GM23338 (cell line): Measurements from ENCODE around the gene AGAP1. TPM values are rescaled to one million over a fixed set of nuclear protein-coding genes. Genes with fewer than 3 reads are reported as not detected.

Experiments used
- ATAC-seq: fragments of 200-7000 bp; cut with Tn5 transposase; 3 replicates; pipeline ENCODE4 v1.9.1; 2020
- DNase-seq: peaks from one replicate; pipeline ENCODE4 v3.0.0-alpha.2; 2015; ENCODE audit warnings: low spot score
- H2AFZ ChIP-seq: fragments of 200-600 bp; sonication (generic); 2 replicates; pipeline ENCODE4 v1.8.0; 2016; ENCODE audit warnings: antibody characterized with exemption, mild to moderate bottlenecking, moderate library complexity
- H3F3A ChIP-seq: fragments of 200-600 bp; sonication (generic); replicated peaks from 2 replicates; pipeline ENCODE4 v1.8.0; 2017; ENCODE audit warnings: antibody characterized with exemption, mixed run types, low read depth
- H3K27ac ChIP-seq: fragments of 200-600 bp; sonication (generic); 2 replicates; pipeline ENCODE4 v1.6.1; 2016; ENCODE audit warnings: low read depth
- H3K27me3 ChIP-seq: fragments of 200-600 bp; sonication (generic); 2 replicates; pipeline ENCODE4 v1.8.0; 2016; ENCODE audit warnings: mild to moderate bottlenecking, mixed run types, moderate library complexity; ENCODE audit not compliant: insufficient read depth
- H3K36me3 ChIP-seq: fragments of 200-600 bp; sonication (generic); 2 replicates; pipeline ENCODE4 v1.8.0; 2016; ENCODE audit warnings: mild to moderate bottlenecking; ENCODE audit not compliant: insufficient read depth
- H3K4me1 ChIP-seq: fragments of 200-600 bp; sonication (generic); 2 replicates; pipeline ENCODE4 v1.8.0; 2016; ENCODE audit warnings: mild to moderate bottlenecking, moderate library complexity; ENCODE audit not compliant: insufficient read depth
- H3K4me2 ChIP-seq: fragments of 200-600 bp; sonication (generic); 2 replicates; pipeline ENCODE4 v1.7.1; 2017; ENCODE audit warnings: mixed run types
- H3K4me3 ChIP-seq: fragments of 200-600 bp; sonication (generic); 2 replicates; pipeline ENCODE4 v1.6.1; 2016; ENCODE audit warnings: mixed run types
- H3K79me2 ChIP-seq: fragments of 200-600 bp; sonication (generic); replicated peaks from 2 replicates; pipeline ENCODE4 v1.8.0; 2017; ENCODE audit warnings: mild to moderate bottlenecking; ENCODE audit not compliant: insufficient read depth
- H3K9me2 ChIP-seq: fragments of 200-600 bp; sonication (generic); 2 replicates; pipeline ENCODE4 v1.8.0; 2017; ENCODE audit not compliant: insufficient read depth
- H4K20me1 ChIP-seq: fragments of 200-600 bp; sonication (generic); replicated peaks from 2 replicates; pipeline ENCODE4 v1.8.0; 2017; ENCODE audit warnings: mild to moderate bottlenecking; ENCODE audit not compliant: insufficient read depth
- H3K27ac Mint-ChIP-seq: 2 replicates; pipeline ENCODE4 v1.8.0; 2020; ENCODE audit warnings: inconsistent platforms, mild to moderate bottlenecking, moderate library complexity, mixed read lengths
- H3K27me3 Mint-ChIP-seq: 3 replicates; pipeline ENCODE4 v1.8.0; 2022; ENCODE audit warnings: low read depth, mild to moderate bottlenecking, moderate library complexity, mixed read lengths, inconsistent platforms; ENCODE audit not compliant: insufficient read depth, poor library complexity
- H3K36me3 Mint-ChIP-seq: 3 replicates; pipeline ENCODE4 v1.8.0; 2021; ENCODE audit warnings: low read depth, mild to moderate bottlenecking, inconsistent platforms, moderate library complexity, mixed read lengths
- H3K4me1 Mint-ChIP-seq: 3 replicates; pipeline ENCODE4 v1.8.0; 2020; ENCODE audit warnings: mild to moderate bottlenecking, inconsistent platforms, mixed read lengths
- H3K4me3 Mint-ChIP-seq: 3 replicates; pipeline ENCODE4 v1.8.0; 2021; ENCODE audit warnings: moderate library complexity, mild to moderate bottlenecking, inconsistent platforms, mixed read lengths
- H3K9me3 Mint-ChIP-seq: 3 replicates; pipeline ENCODE4 v1.8.0; 2020; ENCODE audit warnings: moderate library complexity, mild to moderate bottlenecking, inconsistent platforms, mixed read lengths
- CREB1 ChIP-seq: fragments of 250-450 bp; sonication (Bioruptor Pico); IDR thresholded peaks from 2 replicates; pipeline ENCODE4 v1.5.0; 2020; ENCODE audit warnings: low read depth, mild to moderate bottlenecking, moderate library complexity
- CTCF ChIP-seq, 2 experiments: fragments of 200-600 bp in 1 of 2; sonication (generic) in 1 of 2; conservative IDR thresholded peaks; 2 replicates each; pipeline versions ENCODE4 v1.5.1 to v1.6.1; 2016 to 2017; ENCODE audit warnings: antibody characterized with exemption in 2 of 2, low read depth in 2 of 2, mild to moderate bottlenecking in 2 of 2, moderate library complexity in 1 of 2
- ETS1 ChIP-seq: IDR thresholded peaks from 2 replicates; pipeline ENCODE4 v1.6.1; 2016; ENCODE audit warnings: antibody characterized with exemption
- EZH2 ChIP-seq: fragments of 200-600 bp; sonication (generic); IDR thresholded peaks from one replicate; pipeline ENCODE4 v1.8.0; 2017; ENCODE audit warnings: antibody characterized with exemption, mild to moderate bottlenecking, low read depth; ENCODE audit not compliant: unreplicated experiment
- EZH2phosphoT487 ChIP-seq: fragments of 200-600 bp; sonication (generic); IDR thresholded peaks from one replicate; pipeline ENCODE4 v1.8.1; 2018; ENCODE audit warnings: antibody characterized with exemption; ENCODE audit not compliant: unreplicated experiment
- NANOG ChIP-seq: IDR thresholded peaks from 2 replicates; pipeline ENCODE4 v1.6.1; 2016; ENCODE audit warnings: antibody characterized with exemption, borderline replicate concordance
- POLR2AphosphoS5 ChIP-seq: IDR thresholded peaks from 2 replicates; pipeline ENCODE4 v1.6.1; 2016; ENCODE audit warnings: antibody characterized with exemption, low read depth
- REST ChIP-seq: IDR thresholded peaks from one replicate; pipeline ENCODE4 v1.6.1; 2018; ENCODE audit warnings: antibody characterized with exemption; ENCODE audit not compliant: unreplicated experiment
- STAT1 ChIP-seq: IDR thresholded peaks from one replicate; pipeline ENCODE4 v1.6.1; 2016; ENCODE audit warnings: antibody characterized with exemption; ENCODE audit not compliant: unreplicated experiment
- ZNF462 ChIP-seq: fragments of 250-450 bp; sonication (Bioruptor Pico); IDR thresholded peaks from 2 replicates; pipeline ENCODE4 v1.5.0; 2020; ENCODE audit warnings: mild to moderate bottlenecking, moderate library complexity
- polyA plus RNA-seq: library from polyadenylated mRNA; unstranded; fragments of >200 nt; fragmentation: Nextera tagmentation; extraction: Ambion mirVana; gene quantifications from 2 replicates; pipeline ENCODE4 v1.2.1, GENCODE V29; 2016
- total RNA-seq: library from RNA; depleted of rRNA; stranded (reverse); fragments of >200 nt; shearing (Covaris generic); gene quantifications from 2 replicates; pipeline ENCODE4 v1.2.3, GENCODE V29; 2014

The AGAP1 gene
- total and polyA plus RNA-seq, 2 experiments from 2014 or later: 13.3 to 27.9 TPM

GRCh38 chr2:235866373-235866772 lies 372.5 kb downstream of the AGAP1 start:
- Mint-ChIP-seq H3K9me3 (peaks cover 13% of the 10 kb centered on the region; the same call in 2 of the 3 replicates), H3K4me1 (peaks cover 43% of the 10 kb centered on the region), H3K27me3 (peaks cover 5% of the 10 kb centered on the region), H3K27ac (peak overlapping the region; percentile 59), H3K36me3 (peaks cover 15% of the 10 kb centered on the region; the same call in 2 of the 3 replicates), H3K4me3 (no peak overlapping the region; the same call in 2 of the 3 replicates)
- Histone ChIP-seq H4K20me1 (no peaks in the 10 kb centered on the region), H3K27me3 (no peaks in the 10 kb centered on the region), H3K9me2 (no peaks in the 10 kb centered on the region), H3K79me2 (0 out of 2 replicates have a peak, but pooled peaks cover 4% of the 10 kb centered on the region), H3K4me1 (peaks cover 26% of the 10 kb centered on the region), H3F3A (no peaks in the 10 kb centered on the region), H2AFZ (no peak overlapping the region), H3K4me3 (no peak overlapping the region), H3K36me3 (no peaks in the 10 kb centered on the region), H3K4me2 (peak overlapping the region; percentile 70), H3K27ac (no peak overlapping the region)
- TF ChIP-seq CTCF (conservative IDR thresholded peaks at IDR 0.05; ENCODE audit: low read depth in 2 of 2) (no peak), ETS1 (no peak), REST (no peak), POLR2AphosphoS5 (no peak), NANOG (no peak), STAT1 (no peak), CREB1 (CRISPR knock-in tag) (no peak), ZNF462 (CRISPR knock-in tag) (no peak), EZH2phosphoT487 (no peak), EZH2 (no peak)
- DNase-seq (no peak), ATAC-seq (no peak)
